CD4-positive, alpha-beta T cell treated with Interleukin-1 beta for 1 hour (primary cell): ENCODE measurements around the gene SPSB4.

Experiments used
- DNase-seq, 2 donors: peaks; one replicate each; pipeline ENCODE4 v3.0.0-alpha.2; 2020 to 2022

The SPSB4 gene

DNA sequence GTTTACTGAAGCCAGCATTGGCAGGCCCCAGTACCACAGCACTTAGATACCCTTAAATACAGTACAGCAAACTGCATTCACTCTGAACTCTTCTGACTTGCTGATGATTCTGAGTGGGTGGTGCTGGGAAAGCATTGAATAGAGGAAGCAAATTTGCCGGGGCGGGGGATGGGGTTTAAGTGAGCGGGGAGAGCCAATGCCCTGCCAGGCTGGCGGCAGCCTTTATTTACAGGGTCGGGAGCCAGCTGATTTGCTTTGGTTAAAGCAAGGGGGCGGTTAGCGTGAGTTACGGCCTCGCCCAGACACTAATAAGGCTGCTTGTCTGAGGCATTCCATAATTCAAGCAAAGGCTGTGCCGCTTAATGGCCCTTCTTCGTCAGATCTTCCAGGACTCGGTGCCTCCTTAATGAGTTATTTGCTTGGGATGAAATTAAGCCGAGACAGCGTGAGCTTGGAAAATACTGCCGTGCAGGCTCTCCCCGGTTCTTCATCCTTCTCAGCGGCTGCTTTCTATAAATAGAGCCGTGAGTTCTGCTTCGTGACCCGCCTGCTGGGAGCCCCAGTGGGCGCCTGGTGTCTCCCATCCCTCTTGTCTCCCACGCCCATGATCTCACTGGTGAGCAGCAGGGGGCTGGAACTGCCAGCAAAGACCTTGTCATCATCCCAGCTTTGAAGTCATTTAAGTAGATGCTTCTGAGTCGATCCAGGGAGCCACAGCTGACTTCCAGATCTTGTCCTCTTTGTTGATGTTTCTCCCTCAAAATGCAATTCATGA lies 25.8 kb downstream of the SPSB4 start:
- DNase-seq = peak in 1 of 2 donors; percentile 22

DNA sequence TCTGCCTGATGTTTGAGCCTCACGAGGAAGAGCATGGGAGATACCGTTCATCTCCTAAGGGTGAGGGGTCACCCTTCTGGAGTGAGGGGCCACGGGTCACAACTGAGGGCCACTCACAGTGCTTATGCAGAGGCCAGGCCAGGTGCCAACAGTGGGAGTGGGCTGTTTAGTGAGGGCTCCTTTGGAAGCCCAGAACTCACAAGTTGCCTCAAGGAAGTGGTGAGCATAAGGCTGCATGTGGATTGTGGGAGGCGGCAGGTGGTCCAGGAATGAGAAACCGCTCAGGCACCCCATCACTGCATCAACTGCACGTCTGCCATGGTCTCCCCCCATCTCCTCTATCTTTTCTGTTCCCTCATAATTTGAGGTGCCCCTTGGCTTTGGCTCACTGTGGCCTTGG lies 26.5 kb downstream of the SPSB4 start:
- DNase-seq = no peak

DNA sequence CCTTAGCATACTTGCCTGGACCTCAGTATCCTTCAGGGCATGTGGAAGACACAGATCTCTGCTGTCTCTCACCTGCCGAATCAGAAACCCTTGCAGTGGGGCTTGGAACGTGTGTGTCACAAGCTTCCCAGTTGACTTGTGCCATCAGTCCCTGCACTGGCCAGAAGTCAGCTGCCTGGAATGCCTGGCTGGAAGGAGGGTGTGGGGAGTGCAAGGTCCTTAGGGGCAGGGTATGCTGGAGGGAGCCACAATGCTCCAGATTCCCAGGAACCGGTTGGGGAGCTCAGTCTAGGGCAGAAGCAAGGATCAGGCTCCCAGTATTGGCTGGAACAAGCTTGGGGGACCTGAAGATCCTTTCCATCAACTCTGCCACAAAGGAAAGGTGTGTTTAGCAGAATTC lies 27.1 kb downstream of the SPSB4 start:
- no peak for DNase-seq

DNA sequence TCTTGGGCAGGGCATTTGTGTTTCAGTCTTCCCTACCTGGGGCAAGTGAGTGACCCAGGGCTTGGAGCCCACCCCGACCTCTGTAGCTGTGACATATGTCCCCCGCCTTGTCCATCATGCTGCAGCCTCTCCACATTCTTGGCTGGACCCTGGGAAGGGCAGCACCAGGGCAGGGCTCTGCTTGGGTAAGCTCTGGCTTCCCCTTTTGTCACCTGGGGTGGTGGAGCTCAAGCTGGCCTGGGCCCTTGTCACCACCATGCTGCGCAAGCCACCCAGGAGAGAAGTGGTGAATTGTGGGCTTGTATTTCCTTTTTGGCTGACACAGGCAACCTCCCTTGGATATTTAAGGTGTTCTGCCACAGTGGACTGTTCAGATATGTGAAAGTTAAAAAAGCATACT lies 29.3 kb downstream of the SPSB4 start:
- DNase-seq = no peak

DNA sequence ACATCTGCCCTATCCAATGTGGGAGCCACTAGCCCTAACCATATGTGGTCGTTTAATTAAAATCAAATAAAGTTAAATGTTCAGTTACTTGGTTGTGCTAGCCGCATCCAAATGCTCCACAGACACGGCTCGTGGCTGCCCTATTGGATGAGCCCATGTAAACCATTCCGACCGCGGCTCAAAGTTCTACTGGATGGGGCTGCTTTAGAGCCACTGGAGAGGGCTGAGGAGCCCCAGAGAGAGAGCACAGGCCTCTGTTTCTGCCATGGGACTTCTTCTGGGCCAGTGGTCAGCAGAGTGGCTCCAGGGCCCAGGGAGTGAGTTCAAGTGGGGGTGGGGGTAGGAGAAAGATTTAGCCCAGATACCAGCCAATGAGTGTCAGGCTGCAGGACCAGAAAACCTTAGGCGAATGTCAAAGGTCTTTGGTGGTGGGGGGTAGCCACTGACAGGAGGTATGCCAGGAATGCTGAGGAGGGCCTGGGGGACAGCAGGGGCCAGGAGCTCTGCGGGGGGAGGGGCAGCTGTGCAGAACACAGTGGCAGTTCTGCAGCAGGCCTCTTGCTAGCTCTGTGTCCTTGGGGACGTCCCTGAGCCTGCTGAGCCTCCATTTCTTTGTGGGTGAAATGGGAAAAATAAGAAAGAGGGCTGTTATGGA lies 30.1 kb downstream of the SPSB4 start:
- no peak for DNase-seq

DNA sequence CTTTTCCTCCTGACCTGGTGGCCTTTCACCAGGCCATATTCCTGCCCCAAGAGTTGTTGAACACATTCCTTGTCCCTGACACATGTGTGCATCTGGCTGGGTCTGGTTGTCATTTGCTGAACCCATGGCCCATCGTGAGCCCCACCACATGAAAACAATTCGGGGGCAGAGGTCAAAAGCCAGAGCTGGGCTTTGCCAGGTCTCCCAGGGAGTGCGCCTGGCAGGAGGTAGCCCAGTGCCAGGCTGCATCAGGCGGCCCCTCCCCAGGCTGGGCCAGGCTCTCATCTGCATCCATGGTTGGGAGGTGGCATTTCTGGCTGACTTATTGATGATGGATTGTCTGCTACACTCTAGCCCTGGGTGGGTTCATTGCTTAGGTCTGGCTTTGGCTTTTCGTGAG lies 30.9 kb downstream of the SPSB4 start:
- no peak for DNase-seq

DNA sequence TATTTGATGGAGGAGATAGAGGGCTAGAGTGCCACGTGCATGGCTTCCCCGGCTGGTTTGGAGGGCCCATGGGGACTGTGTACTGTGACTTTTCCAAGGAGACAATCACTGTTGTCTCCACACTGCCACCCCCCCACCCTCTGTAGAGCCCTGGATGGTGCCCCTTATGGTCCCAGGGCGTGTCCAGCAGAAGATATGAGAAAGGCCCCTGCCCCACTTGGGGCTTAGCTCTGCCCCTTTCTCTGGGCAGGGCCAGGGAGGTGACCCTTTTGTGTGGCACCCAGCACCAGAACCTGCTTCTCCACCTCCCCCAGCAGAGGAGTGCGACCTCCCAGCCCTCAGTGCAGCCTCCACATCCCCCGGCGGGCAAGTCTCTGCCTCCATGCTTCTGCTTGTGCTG lies 32.1 kb downstream of the SPSB4 start:
- no peak for DNase-seq

DNA sequence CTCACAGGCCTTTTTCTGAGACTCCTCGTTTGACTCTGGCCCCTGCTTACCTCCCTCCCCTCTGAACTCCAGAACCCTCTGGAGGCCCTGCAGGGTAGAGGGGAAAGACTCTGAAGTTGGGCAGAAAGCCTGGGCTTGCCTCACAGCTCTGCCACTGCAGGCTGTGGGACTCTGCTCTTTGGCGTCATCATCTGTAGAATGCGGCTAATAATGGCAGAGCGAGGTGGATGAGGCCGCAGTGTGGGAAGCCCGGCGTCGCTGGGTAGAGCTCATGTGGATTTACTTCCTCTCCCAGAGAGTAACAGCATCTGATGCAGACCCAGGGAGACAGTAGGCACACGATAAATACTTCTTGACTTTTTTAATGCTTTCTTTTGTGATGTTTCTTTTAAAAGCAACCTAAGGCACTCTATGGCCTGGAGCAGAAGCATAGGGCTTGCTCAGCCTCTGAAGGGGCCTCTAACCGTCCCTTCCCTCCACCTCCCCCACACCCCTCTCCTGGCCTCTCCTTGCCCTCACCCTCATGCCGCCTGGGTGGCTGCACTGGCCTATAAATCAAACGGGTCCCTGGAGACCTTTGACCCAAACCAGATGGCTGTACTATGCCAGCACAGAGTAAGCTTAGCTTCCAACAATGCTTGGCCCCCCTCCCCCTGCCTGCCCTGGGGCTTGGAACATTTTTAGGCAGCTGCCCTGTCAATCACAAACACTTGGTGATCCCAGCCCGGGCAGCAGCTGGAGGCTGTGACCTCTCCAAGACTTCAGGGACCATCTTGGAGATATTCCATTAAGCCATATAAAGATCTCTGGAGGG lies 32.9 kb downstream of the SPSB4 start:
- no peak for DNase-seq

DNA sequence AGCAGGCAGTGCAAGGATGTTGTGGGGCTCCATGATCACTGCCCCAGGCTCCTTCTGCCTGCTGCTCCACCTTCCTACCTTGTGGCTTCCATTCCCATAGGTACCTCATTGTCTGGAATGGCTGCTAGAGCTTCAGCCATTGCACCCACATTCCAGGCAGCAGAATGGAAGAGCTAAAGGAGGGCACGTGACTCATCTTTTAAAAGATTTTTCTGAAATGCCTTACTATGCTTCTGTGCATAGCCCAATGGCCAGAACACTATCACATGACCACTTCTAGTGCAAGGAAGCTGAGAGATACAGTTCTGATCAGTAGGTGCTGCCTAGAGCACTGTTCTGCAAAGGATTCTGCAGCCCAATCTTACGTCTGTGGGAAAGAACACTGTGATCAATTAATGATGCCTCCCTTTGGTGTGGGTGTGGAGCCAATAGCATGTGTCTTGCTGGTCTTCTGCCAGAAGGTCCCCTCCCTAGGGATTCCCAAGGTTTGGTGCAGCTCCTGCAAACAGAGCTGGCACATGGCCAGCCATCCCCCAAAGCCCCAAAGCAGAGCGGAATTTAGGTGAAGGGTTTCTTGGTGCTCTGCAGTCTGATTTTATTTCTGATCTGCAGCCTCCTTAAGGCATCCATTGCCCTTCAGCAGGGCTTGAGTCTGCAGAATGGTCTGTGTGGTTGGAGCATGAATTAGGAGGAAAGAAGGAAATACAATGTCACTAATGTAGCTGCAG lies 34.4 kb downstream of the SPSB4 start:
- DNase-seq = no peak

DNA sequence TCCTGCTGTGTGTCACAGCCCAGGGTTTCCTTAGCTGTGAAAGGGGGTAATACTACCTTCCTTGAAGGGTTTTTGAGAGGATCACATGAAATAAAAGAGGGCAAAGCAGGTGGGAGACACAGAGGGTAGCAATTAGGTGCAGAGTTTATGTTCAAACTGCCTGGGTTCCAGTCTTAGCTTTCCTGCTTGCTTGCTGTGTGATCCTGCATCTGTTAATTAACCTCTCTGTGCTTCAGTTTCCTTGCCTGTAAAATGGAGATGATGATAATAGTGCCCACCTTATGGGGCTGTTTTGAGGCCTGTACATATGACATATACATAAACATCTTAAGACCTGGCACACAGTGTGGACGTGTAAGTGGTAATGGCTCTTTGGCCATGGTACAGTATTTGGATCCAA lies 35.0 kb downstream of the SPSB4 start:
- no peak for DNase-seq

DNA sequence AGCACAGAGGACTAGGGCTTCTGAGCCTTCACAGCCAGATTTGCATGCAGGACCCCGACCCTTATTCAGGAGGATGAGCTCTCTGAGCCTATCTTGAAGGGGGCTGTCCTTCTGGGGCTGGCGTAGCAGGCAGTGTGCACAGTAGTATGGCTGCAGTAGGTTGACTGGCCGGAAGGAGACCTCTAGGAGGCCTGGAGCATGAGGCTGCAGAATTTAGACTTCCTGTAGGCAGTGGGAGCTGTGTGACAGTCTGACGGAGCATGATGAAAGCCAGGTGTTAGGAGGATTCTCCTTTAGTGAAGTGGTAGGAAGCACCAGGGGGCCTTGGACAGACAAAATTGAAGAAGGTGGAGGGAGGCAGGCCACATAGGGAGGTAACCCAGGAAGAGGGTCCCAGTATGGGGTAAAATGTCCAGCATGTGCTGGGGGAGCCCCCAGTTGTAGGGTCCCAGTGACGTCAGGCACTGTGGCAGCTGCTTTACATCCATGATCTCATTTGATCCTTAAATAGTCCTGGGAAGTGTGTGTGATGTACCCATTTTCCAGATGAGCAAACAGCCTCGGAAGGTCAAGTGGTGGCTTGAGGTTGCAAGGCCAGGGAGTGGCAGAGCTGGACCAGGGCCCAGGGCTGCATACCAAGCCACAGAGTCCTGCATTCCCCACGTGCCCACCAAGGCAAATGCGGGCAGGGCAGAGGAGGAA lies 36.1 kb downstream of the SPSB4 start:
- DNase-seq = no peak

DNA sequence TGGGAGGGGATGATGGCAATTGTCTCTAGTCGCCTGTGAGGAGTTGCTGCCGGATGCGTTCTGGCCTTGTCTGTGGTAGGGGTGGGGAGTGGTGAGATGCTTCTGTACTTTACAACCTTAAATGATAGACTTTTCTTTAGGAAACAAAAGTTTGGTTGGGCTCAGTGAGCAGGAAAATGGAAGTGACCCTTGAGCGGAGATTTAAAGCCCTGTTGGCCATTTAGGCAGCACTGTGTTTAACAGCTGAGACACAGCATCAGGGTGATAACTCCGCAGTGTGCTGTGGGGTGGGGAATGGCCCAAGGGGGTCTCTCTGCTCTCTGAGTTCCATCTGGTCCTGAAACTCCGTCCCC lies 36.6 kb downstream of the SPSB4 start:
- DNase-seq = no peak

DNA sequence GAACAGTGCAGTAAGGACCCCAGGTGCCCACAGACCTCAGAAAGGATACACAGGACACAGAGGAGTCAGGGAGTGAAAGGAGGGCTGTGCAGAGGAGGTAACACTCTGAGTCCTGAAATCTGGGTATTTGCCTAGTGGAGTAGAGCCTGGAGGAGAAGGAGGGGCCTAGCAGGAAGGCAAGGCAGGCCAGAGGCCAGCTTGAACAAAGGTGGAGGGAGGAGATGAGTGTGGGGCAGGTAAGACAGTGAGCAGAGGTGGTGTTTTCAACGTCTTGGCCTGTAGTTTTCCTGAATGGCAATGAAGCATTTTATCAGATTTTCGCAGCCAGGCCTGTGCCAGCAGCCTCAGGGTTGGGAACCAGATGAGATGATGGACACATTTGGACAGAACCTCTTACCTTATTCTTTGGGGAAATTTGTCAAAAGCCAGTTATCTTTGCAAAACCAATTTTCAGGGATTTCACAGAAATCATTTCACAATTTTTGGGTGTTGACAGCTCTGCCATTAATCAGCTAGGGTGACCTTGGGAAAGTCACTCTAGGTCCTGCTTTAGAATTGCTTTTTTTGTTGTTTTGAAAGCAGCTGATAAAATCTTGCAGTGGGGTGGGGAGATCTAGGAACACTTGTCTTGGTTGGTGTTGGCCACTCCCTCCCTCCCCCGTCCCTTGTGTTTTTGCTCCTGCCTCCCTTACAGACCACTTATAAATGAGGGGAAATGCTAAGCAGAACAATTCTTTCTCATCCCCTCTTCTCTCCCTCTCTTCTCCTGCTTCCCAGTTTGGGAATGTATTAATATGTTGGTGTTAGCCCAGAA lies 38.4 kb downstream of the SPSB4 start:
- no peak for DNase-seq

DNA sequence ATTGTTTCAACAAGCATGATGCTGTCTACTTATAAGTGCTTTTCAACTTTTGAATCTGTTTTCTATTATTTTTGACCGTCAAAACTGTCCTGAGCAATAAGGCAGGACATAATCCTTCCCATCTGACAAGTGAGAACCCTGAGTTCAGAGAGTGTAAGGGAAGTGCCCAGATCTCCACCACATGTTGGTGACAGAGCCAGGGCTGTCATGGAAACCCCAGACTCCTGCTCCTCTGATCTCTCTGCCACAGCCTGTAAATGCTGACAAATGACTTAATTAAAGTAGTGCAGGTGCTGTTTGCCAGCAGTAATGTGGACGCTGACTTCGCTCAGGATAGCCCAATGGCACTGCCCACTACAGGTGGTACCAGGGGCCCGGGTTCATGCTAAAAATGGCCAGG lies 40.3 kb downstream of the SPSB4 start:
- no peak for DNase-seq

DNA sequence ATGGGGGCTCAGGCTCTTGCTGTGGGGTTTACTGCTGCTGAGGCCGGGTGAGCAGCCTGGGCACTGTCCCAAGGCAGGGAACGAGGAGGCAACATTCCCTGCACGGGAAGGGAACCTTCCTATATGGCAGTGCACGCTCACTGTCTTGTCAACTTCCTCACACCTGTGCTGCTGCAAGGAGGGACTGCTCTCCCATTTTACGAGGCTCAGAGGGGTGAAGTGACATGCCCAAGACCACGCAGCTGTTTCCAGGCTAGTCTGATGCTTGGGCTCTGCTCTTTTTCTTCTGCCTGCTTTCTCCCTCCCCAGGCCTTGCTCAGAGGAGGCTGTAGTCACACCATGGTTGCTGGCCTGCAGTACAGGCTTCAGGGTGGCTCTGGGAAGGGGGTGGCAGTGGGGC lies 41.5 kb downstream of the SPSB4 start:
- DNase-seq = no peak

DNA sequence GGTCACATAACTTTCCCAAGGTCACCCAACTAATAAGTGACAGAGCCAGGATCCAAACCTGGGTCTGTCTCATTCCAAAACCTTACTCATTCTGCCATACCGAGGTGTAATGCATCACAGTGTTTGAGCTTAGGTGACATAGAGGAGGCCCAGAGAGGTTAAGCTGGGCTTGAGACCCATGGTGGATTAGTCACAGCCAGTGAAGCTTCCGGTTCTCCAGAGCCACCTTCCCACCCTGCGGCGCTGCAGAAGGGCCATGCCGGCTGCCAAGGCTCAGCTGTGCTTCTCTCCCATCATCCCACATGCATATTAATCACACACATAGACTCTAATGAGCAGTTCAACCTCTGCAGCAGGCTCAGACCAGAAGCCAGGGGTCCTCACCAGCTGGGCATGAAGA lies 42.2 kb downstream of the SPSB4 start:
- DNase-seq = no peak

DNA sequence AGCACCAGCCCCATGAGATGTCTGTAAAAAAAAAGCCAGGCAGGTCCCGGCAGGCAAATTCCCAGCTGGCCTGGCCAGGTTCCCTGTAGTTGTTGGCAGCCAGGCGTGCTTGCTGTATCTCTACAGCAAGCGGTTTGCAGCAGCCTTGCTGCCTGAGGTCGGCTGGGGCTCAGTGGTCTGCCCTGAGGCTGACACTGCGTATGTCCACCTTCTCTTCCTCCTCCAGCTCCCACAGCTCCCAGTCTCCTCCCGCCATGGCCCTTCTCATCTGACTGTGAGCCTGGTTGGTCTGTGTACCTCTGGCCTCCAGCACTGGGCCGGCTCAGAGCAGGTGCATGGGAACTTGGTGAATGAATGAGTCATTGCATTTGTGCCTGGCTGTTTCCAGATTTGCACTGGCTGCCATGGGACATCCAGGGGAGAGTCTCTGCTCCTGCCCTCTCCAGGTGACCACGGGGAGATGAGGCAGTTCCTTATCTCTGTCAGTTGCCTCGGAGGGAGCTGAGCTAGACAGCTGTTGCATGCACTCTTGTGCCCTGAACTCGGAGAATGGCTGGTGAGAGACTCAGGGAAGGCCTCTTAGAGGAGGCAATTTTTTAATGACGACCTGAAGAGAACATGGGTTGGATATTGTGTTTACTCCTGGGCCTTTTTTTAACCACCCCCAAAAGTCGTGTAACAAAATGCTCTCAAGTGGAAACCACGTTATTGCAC lies 43.0 kb downstream of the SPSB4 start:
- DNase-seq = no peak

DNA sequence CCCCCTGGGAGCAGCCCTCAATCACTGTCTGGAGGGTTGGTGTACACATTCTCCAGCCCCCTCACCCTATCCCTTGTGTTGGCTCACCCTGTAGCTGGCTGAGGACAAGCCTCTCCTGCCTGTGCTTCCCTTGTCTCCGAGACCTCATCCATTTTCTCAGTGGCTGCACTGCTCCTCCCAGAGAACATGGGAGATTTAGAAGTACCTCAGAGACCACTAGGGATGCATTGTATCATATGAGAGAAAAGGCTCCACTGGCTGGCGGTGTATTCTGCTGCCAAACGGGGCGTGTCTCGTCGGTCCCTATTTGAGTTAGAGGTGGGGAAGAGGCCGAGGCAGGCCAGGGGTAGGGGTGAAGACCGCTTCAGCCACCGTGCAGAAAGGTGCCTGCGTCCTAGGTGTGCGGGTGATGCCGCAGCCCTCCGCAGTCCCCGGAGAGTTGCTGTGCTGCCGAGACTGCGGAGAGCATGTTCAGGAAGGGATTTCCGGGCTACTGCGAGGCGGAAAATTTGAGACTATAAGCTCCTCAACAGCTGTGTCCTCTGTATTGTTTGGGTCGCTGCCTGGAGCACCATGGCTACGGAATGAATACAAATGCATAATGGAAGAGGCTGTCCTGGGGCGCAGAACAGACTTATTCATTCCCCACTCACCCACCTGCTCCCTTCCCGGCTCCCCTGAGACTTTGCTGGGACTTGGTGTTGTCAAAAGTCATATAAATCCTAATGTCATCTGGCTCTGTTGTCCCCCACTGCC lies 43.8 kb downstream of the SPSB4 start:
- DNase-seq = no peak

DNA sequence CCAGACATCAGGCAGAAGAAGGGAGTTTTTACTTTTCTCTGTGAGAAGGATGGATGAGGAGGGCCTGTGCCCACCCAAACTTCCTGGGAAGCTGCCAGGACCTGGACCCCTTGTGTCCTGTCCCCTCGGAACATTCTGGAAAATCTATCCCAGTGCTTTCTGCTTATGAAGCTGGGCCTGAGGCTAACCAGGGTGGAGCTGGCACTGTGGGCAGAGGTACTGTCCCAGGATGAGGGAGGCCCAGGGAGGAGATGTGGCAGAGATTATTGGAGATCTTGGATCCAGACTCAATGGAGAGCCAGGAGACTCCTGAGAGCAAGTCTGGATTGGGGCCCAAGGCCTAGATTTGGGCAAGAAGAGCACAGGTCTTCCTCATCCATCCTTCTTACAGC lies 44.4 kb downstream of the SPSB4 start:
- DNase-seq = no peak

DNA sequence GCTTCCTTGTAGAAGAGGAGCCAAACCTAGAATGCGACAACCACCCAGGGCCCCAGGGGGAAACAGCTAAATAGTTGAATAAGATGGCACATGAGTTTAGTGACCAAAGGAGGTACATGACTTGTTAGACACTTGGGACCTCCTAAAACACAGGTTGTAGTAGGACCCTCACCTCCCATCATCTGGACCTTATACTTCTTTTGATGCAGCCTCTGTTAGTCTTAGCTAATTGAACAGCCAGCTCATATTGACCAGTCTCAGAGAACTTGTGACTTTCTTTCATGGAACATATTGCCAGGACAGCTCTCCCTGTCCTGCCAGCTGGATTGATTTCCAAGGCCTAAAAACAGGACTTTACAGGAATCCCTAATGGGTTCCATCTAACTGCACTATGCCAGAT lies 45.0 kb downstream of the SPSB4 start:
- no peak for DNase-seq
